ENCODE results near the gene SCAND1.

The SCAND1 gene

GRCh38 chr20:35992713-35993335, 38.5 kb upstream of the SCAND1 start:
- no peak overlapping the region for H3K4me3 ChIP-seq (ENCODE audit: low read depth, low read length)
- peak; percentile 55 for DNase-seq
- TF ChIP-seq CTCF (IDR thresholded peaks at IDR 0.05; ENCODE audit: low read depth, low read length): peak; percentile 69
- no peaks in the 10 kb centered on the region for H3K36me3 ChIP-seq
- H3K9me3 ChIP-seq (ENCODE audit: severe bottlenecking): no peaks in the 10 kb centered on the region
- H3K27ac ChIP-seq: no peak overlapping the region
- no peaks in the 10 kb centered on the region for H3K27me3 ChIP-seq (ENCODE audit: insufficient read depth, low read depth, severe bottlenecking)

- TF ChIP-seq CTCF (IDR thresholded peaks at IDR 0.05; ENCODE audit: low read depth, low read length): peak; percentile 52
- H3K9me3 ChIP-seq (ENCODE audit: severe bottlenecking): no peaks in the 10 kb centered on the region
- no peaks in the 10 kb centered on the region for H3K36me3 ChIP-seq
- H3K27ac ChIP-seq: no peak overlapping the region
- no peak overlapping the region for H3K4me3 ChIP-seq (ENCODE audit: low read depth, low read length)
- H3K27me3 ChIP-seq (ENCODE audit: insufficient read depth, low read depth, severe bottlenecking): no peaks in the 10 kb centered on the region
- DNase-seq: peak; percentile 32
Observed at GRCh38 chr20:35991142-35991771, 37.0 kb upstream of the SCAND1 start.

- Histone ChIP-seq H3K9me3 (ENCODE audit: severe bottlenecking) (no peaks in the 10 kb centered on the region), H3K36me3 (no peaks in the 10 kb centered on the region), H3K4me3 (ENCODE audit: low read depth, low read length) (no peak overlapping the region), H3K27me3 (ENCODE audit: insufficient read depth, low read depth, severe bottlenecking) (no peaks in the 10 kb centered on the region), H3K27ac (no peak overlapping the region)
- no peak for DNase-seq
- TF ChIP-seq CTCF (IDR thresholded peaks at IDR 0.05; ENCODE audit: low read depth, low read length): no peak
Observed at GRCh38 chr20:35988910-35989463, 34.7 kb upstream of the SCAND1 start.

GRCh38 chr20:35985806-35986205, 31.5 kb upstream of the SCAND1 start:
- H3K27ac ChIP-seq: no peak overlapping the region

GRCh38 chr20:35984382-35984781, 30.1 kb upstream of the SCAND1 start:
- H3K27ac ChIP-seq: no peak overlapping the region
- no peaks in the 10 kb centered on the region for H3K27me3 ChIP-seq (ENCODE audit: insufficient read depth, low read depth, severe bottlenecking)
- no peaks in the 10 kb centered on the region for H3K36me3 ChIP-seq
- H3K9me3 ChIP-seq (ENCODE audit: severe bottlenecking): no peaks in the 10 kb centered on the region
- DNase-seq: no peak
- no peak overlapping the region for H3K4me3 ChIP-seq (ENCODE audit: low read depth, low read length)
- TF ChIP-seq CTCF (IDR thresholded peaks at IDR 0.05; ENCODE audit: low read depth, low read length): no peak

More at GRCh38 chr20:35985806-35986205, 31.5 kb upstream of the SCAND1 start:
- Histone ChIP-seq H3K36me3 (no peaks in the 10 kb centered on the region), H3K9me3 (ENCODE audit: severe bottlenecking) (no peaks in the 10 kb centered on the region), H3K27me3 (ENCODE audit: insufficient read depth, low read depth, severe bottlenecking) (no peaks in the 10 kb centered on the region), H3K4me3 (ENCODE audit: low read depth, low read length) (no peak overlapping the region)
- TF ChIP-seq CTCF (IDR thresholded peaks at IDR 0.05; ENCODE audit: low read depth, low read length): no peak
- DNase-seq: no peak

Measured in WERI-Rb-1 (cell line).